Mesendoderm (in vitro differentiated cells): Measurements from ENCODE around the gene RPUSD4.

Source experiments
- DNase-seq: peaks from one replicate; pipeline ENCODE4 v3.0.0; 2013
- H2AK5ac ChIP-seq: 2 replicates; pipeline ENCODE4 v1.6.1; 2013; ENCODE audit warnings: low read length, inconsistent platforms
- H2BK120ac ChIP-seq: 2 replicates; pipeline ENCODE4 v1.6.1; 2013; ENCODE audit warnings: low read depth, mild to moderate bottlenecking, low read length, moderate library complexity, mixed read lengths
- H2BK15ac ChIP-seq: replicated peaks from 2 replicates; pipeline ENCODE4 v1.6.1; 2013; ENCODE audit warnings: low read depth, mild to moderate bottlenecking, moderate library complexity
- H2BK5ac ChIP-seq: 2 replicates; pipeline ENCODE4 v1.6.1; 2013; ENCODE audit warnings: low read length, inconsistent platforms
- H3K18ac ChIP-seq: 2 replicates; pipeline ENCODE4 v1.6.1; 2013; ENCODE audit warnings: mild to moderate bottlenecking, low read length, mixed read lengths
- H3K23ac ChIP-seq: one replicate; pipeline ENCODE4 v1.6.1; 2013; ENCODE audit warnings: low read length
- H3K27ac ChIP-seq: 2 replicates; pipeline ENCODE4 v1.5.1; 2013; ENCODE audit warnings: low read depth, mild to moderate bottlenecking, inconsistent platforms, low read length, moderate library complexity
- H3K27me3 ChIP-seq: 2 replicates; pipeline ENCODE4 v1.6.1; 2013; ENCODE audit warnings: low read length, control low read depth, mild to moderate bottlenecking, inconsistent platforms; ENCODE audit not compliant: insufficient read depth, poor library complexity
- H3K36me3 ChIP-seq: 2 replicates; pipeline ENCODE4 v1.6.1; 2013; ENCODE audit warnings: low read length, inconsistent platforms; ENCODE audit not compliant: control insufficient read depth, insufficient read depth
- H3K4ac ChIP-seq: one replicate; pipeline ENCODE4 v1.6.1; 2013; ENCODE audit warnings: low read depth, mild to moderate bottlenecking, low read length, moderate library complexity
- H3K4me1 ChIP-seq: 2 replicates; pipeline ENCODE4 v1.6.1; 2013; ENCODE audit warnings: low read depth, low read length, inconsistent platforms; ENCODE audit not compliant: control insufficient read depth
- H3K4me2 ChIP-seq: 2 replicates; pipeline ENCODE4 v1.6.1; 2013; ENCODE audit warnings: low read length
- H3K4me3 ChIP-seq: 2 replicates; pipeline ENCODE4 v1.5.1; 2013; ENCODE audit warnings: mild to moderate bottlenecking, low read length
- H3K56ac ChIP-seq: one replicate; pipeline ENCODE4 v1.6.1; 2013; ENCODE audit warnings: low read length
- H3K79me1 ChIP-seq: 2 replicates; pipeline ENCODE4 v1.6.1; 2013; ENCODE audit warnings: low read length, inconsistent platforms
- H3K79me2 ChIP-seq: 2 replicates; pipeline ENCODE4 v1.6.1; 2013; ENCODE audit warnings: mild to moderate bottlenecking, low read length; ENCODE audit not compliant: control insufficient read depth, insufficient read depth
- H3K9ac ChIP-seq: 2 replicates; pipeline ENCODE4 v1.6.1; 2013; ENCODE audit warnings: low read length, inconsistent platforms
- H4K5ac ChIP-seq: one replicate; pipeline ENCODE4 v1.6.1; 2013; ENCODE audit warnings: low read length
- H4K8ac ChIP-seq: one replicate; pipeline ENCODE4 v1.6.1; 2013; ENCODE audit warnings: low read depth, mild to moderate bottlenecking, control low read depth, low read length, moderate library complexity
- WGBS: extraction: QIAGEN DNeasy Blood & Tissue Kit; methylation state at CpG from one replicate; pipeline ENCODE4 v1.1.7; 2013; ENCODE audit warnings: low lambda C conversion rate, missing lambda C conversion rate; ENCODE audit not compliant: insufficient coverage; ENCODE audit errors: extremely low coverage; 5-methylcytosine and 5-hydroxymethylcytosine counted together

Gene RPUSD4

GRCh38 chr11:126157326-126158030, 54.0 kb downstream of the RPUSD4 start:
- no peaks in the 10 kb centered on the region for H3K27me3 ChIP-seq
- WGBS = no CpG with 5 or more reads among the region's 7 CpGs

GRCh38 chr11:126156814-126157213, 54.6 kb downstream of the RPUSD4 start:
- WGBS = no CpG with 5 or more reads among the region's 8 CpGs
- H3K9ac ChIP-seq = no peak overlapping the region
- DNase-seq = no peak
- no peak overlapping the region for H3K23ac ChIP-seq
- H3K79me1 ChIP-seq = no peaks in the 10 kb centered on the region
- H4K5ac ChIP-seq = no peak overlapping the region
- no peak overlapping the region for H3K27ac ChIP-seq
- no peak overlapping the region for H2BK120ac ChIP-seq
- H2AK5ac ChIP-seq = no peak overlapping the region
- no peak overlapping the region for H3K18ac ChIP-seq
- H3K4ac ChIP-seq = no peak overlapping the region
- H3K4me3 ChIP-seq = no peak overlapping the region
- H3K4me2 ChIP-seq = no peak overlapping the region
- H3K27me3 ChIP-seq = no peaks in the 10 kb centered on the region
- H3K79me2 ChIP-seq = no peaks in the 10 kb centered on the region
- H2BK15ac ChIP-seq = no peak overlapping the region
- H3K4me1 ChIP-seq = peaks cover 7% of the 10 kb centered on the region
- no peaks in the 10 kb centered on the region for H3K36me3 ChIP-seq
- H4K8ac ChIP-seq = no peak overlapping the region
- no peak overlapping the region for H2BK5ac ChIP-seq
- H3K56ac ChIP-seq = no peak overlapping the region

More at GRCh38 chr11:126157326-126158030, 54.0 kb downstream of the RPUSD4 start:
- H2AK5ac ChIP-seq = no peak overlapping the region
- no peak overlapping the region for H2BK5ac ChIP-seq
- H3K23ac ChIP-seq = no peak overlapping the region
- no peak overlapping the region for H3K4me3 ChIP-seq
- no peak overlapping the region for H3K4me2 ChIP-seq
- no peak overlapping the region for H2BK15ac ChIP-seq
- H4K8ac ChIP-seq = no peak overlapping the region
- no peak overlapping the region for H4K5ac ChIP-seq
- H3K27ac ChIP-seq = no peak overlapping the region
- H3K9ac ChIP-seq = no peak overlapping the region
- H3K4me1 ChIP-seq = peaks cover 7% of the 10 kb centered on the region
- H3K18ac ChIP-seq = no peak overlapping the region
- no peak overlapping the region for H2BK120ac ChIP-seq
- no peaks in the 10 kb centered on the region for H3K79me2 ChIP-seq
- H3K56ac ChIP-seq = no peak overlapping the region
- no peak for DNase-seq
- H3K36me3 ChIP-seq = no peaks in the 10 kb centered on the region
- H3K4ac ChIP-seq = no peak overlapping the region
- no peaks in the 10 kb centered on the region for H3K79me1 ChIP-seq

GRCh38 chr11:126155402-126156187, 55.9 kb downstream of the RPUSD4 start:
- Histone ChIP-seq H4K8ac (no peak overlapping the region), H3K4me2 (no peak overlapping the region), H3K56ac (no peak overlapping the region), H3K18ac (no peak overlapping the region), H3K9ac (no peak overlapping the region), H4K5ac (no peak overlapping the region), H3K27me3 (no peaks in the 10 kb centered on the region), H2BK15ac (no peak overlapping the region), H2BK120ac (no peak overlapping the region), H3K27ac (no peak overlapping the region), H3K79me2 (no peaks in the 10 kb centered on the region), H3K79me1 (no peaks in the 10 kb centered on the region), H2BK5ac (no peak overlapping the region), H3K4ac (no peak overlapping the region), H2AK5ac (no peak overlapping the region), H3K36me3 (no peaks in the 10 kb centered on the region), H3K23ac (no peak overlapping the region), H3K4me3 (no peak overlapping the region), H3K4me1 (peaks cover 7% of the 10 kb centered on the region)
- no CpG with 5 or more reads among the region's 28 CpGs for WGBS
- no peak for DNase-seq

GRCh38 chr11:126154691-126155090, 56.8 kb downstream of the RPUSD4 start:
- WGBS = no CpG with 5 or more reads among the region's 7 CpGs
- Histone ChIP-seq H4K8ac (no peak overlapping the region), H3K27ac (no peak overlapping the region), H3K79me2 (no peaks in the 10 kb centered on the region), H3K9ac (no peak overlapping the region), H3K36me3 (no peaks in the 10 kb centered on the region), H3K4me1 (peaks cover 6% of the 10 kb centered on the region), H2BK120ac (no peak overlapping the region), H3K4me2 (no peak overlapping the region), H3K23ac (no peak overlapping the region), H3K79me1 (no peaks in the 10 kb centered on the region), H3K4me3 (no peak overlapping the region), H2BK5ac (no peak overlapping the region), H2AK5ac (no peak overlapping the region), H3K18ac (no peak overlapping the region), H3K56ac (no peak overlapping the region), H2BK15ac (no peak overlapping the region), H3K4ac (no peak overlapping the region), H3K27me3 (no peaks in the 10 kb centered on the region), H4K5ac (no peak overlapping the region)
- DNase-seq = no peak

GRCh38 chr11:126153972-126154371, 57.5 kb downstream of the RPUSD4 start:
- Histone ChIP-seq H3K18ac (no peak overlapping the region), H3K36me3 (no peaks in the 10 kb centered on the region), H3K4me1 (peaks cover 3% of the 10 kb centered on the region), H2BK15ac (no peak overlapping the region), H2BK120ac (no peak overlapping the region), H4K5ac (no peak overlapping the region), H2BK5ac (no peak overlapping the region), H3K27me3 (no peaks in the 10 kb centered on the region), H3K79me1 (no peaks in the 10 kb centered on the region), H3K9ac (no peak overlapping the region), H3K79me2 (no peaks in the 10 kb centered on the region), H4K8ac (no peak overlapping the region), H3K27ac (no peak overlapping the region), H3K4me2 (no peak overlapping the region), H2AK5ac (no peak overlapping the region), H3K23ac (no peak overlapping the region), H3K4me3 (no peak overlapping the region), H3K56ac (no peak overlapping the region), H3K4ac (no peak overlapping the region)
- DNase-seq = no peak
- WGBS = no CpG with 5 or more reads among the region's 6 CpGs
